Stimulated activated CD8-positive, alpha-beta memory T cell treated with anti-CD3 and anti-CD28 coated beads, Interleukin-15, amount 100 ng/mL, for 1 hour (primary cell): Measurements from ENCODE around the gene ANTXR1.
"Not testable (repeated sequence)": the region's sequence is repeated elsewhere in the genome, so short reads cannot be mapped to it uniquely, and the experiment has no call there.

Experiments
- DNase-seq: peaks from one replicate; pipeline ENCODE4 v3.0.0-alpha.2; 2020; ENCODE audit warnings: low read depth

The ANTXR1 gene

DNA sequence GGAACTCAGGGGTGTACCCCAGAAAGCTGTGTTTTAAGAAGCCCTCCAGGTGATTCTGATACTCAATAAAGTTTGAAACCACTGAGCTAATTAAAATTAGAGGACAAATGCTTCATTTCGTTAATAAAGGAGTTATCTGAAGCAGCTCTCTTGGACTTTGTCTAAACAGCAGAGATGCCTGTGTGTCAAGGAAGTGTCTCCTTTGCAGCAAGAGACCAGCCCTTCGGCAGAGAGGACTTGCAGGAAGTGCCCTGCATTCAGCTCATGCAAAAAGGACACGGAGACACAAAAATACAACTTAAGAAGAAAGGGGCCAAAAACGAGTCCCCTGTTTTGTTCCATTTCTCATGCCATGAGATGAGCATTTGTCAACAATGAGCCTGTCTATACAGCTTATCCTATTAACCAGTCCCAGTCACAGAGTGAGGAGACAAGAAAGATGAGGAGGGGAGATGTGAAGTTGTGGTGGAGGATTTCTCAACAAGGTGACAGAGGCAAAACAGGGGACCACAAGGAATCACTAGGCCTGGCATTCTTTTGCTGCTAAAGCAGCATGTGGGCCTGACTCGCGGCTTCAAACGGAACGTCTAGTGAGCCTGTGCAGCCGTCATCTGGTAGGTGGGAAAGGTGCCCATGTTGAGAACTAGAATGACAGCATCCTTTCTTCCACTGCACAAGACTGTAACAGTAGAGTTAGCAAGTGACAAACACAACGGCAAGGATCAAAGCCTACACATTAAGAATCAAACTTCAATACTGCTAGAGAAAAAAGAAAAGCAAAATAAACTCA is 152.3 kb downstream of the ANTXR1 start:
- no peak for DNase-seq

DNA sequence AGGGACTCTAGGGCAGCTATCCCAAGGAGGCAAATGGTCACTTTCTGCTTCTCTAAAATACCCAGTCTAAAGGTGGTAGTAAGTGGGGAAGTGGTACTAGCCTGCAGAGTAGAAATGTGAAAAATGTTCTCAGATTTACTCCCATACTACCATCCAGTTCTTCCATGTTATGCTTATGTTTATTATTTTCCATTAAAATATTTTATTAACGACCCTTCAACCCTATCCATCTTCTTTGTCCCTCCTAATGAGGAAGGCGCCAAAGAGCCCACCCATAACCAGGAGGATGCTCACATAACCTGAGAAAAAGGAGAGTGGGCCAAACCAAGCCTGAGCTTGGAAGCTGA is 153.5 kb downstream of the ANTXR1 start:
- no peak for DNase-seq

DNA sequence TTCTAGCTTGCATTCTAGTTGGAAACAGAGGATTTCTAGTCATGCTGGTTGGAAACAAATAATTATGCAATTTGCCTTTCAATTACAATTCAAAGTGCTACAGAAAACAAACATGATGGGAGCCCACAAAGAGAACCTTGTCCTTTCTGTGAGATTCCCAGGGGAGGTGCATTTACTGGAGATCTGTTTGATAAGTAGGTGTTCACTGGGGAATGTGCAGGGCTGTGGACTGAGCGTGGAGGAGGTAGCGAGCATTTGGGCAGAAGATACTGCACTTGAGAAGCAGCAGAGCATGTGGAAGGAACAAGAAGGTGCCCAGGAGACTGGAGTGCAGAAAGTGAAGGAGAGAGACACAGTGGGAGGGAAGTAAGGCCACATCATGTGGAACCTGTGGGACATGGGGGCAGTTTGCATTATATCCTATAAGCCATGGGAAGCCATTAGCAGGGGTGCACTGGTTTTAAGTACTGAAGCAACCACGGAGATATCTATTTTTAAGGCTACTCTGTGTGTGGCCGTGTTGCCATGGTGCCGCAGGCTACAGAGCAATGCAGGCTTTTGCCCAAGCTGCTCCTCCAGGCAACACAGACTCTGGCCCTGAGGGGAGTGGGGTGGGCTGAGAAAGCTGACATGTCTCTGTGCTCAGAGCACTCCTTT is 154.0 kb downstream of the ANTXR1 start:
- no peak for DNase-seq

DNA sequence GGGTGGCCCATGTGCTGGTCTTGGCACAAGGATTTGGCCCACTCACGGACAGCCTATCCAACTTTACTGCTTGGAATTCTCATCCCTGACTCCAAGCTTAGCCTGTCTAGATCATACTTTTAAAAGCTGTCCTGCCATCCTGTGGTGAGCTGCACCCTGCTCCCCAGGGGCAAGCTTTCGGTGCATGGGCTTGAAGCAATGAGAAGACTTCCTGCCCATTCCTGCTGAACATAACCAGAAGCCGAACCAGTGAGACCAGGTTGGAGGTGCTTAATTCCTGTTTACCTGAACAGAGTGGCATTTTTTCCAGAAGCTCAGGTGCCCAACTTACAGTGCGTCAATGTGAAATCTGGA is 154.5 kb downstream of the ANTXR1 start:
- no peak for DNase-seq

DNA sequence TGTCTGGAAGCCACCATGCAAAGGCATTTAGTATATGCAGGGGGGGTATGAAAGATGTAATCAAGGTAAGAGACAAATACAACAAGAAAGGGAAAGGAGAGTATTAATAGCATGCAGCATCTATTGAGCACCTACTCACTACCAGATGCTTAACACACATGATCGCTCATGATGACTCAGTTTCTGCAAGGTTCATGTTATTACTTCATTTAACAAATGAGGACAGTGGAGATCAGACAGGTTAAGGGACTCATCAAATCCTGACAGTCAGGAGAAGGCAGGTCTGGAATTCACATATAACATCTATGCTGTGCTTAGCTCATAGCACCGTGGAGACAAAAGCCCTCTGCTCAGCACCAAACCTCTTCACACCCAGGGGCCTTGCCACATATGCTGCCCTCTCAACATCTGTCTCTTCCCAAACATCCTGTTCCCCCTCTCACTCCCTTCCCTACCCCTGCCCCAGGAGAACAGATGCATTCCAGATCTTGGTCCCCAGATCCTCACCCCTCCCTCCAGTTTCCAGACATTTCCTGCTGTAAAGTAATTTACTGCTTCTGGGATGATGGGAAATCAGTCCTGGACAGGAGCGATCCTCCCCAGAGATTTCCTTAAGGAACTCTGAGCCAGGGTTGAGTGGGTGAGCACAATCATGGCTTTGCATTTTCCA is 155.3 kb downstream of the ANTXR1 start:
- DNase-seq: no peak

DNA sequence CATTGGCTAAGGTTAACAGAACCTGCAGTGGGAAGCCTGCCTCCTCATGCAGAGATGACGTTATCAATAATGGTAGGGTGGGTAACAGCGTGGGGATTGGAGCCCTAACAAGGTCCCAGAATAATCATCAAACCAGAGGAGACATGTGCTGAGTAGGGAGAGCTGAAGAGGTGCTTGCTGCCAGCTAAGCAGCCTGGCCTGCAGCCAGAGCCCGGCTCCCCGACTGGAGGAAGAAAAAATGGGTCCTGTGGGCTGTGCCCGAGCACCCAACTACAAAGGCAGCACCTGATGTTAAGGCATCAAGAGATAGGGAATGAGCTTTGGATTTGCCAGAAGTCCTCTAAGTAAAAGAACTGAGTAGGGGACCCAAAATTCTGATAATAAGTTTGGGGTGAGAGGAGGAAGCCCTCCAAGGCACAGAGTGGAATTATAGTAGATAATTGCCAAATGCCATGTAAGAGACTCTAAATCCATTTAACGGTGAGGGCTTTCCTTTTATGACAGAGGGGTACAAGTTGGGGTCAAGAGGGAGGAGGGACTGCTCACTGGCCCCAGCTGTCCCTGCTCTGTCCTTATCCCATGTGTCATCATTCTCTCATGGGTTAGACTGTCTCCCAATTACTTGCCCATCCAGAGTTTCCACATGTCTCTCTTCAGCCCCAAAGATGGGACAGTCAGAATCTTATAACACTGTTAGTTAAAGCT is 156.1 kb downstream of the ANTXR1 start:
- no peak for DNase-seq

DNA sequence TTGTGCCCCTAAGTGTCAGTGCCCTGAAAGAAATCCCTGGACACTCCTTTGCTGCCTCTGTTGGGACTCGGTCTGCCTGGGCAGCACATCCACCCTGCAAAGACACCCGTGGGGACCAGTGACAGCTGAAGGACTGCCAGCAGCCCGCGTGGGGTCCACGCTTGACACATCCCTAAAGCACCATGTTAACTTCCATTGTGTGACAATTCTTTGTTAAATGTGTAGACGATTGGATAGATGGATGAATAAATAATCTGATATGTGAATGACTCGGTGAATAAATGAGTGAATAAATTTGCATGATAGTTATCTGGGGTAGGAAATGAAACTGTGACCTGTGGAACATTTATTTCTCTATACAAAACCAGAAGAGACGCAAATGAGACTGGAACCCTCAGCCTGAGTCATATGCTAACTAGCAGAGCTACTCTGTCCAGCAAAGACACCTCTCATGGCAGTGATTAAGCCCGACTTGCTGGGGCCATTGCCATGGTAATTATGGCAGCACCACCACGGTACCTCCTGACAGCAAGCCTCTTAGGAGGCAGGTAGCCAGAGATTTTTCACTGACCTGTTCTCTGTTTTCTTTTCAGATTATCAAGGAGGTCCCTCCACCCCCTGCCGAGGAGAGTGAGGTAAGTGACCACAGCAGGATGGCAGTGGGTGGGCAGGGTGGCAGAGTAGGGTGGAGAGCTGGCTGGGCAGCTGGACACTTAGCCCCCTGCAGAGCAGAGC is 156.8 kb downstream of the ANTXR1 start:
- no peak for DNase-seq

DNA sequence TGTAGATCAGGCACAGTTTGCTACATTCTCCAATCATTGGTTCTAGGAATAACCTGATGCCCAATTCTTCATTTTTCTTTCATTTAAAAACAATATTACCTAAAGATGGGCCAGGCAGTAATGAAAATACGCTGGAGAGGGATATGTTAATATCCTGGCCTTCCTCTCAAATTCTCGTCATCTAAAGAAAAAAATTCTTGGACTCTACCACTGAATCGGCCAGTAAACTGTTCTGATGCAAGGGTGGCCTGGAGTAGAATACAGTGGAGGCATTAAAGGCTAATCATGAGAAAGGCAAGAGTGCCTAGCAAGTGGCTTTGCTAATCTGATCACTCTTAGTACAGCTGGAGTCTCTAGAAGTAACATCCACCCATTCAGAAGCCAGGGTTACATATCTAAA is 157.7 kb downstream of the ANTXR1 start:
- no peak for DNase-seq

DNA sequence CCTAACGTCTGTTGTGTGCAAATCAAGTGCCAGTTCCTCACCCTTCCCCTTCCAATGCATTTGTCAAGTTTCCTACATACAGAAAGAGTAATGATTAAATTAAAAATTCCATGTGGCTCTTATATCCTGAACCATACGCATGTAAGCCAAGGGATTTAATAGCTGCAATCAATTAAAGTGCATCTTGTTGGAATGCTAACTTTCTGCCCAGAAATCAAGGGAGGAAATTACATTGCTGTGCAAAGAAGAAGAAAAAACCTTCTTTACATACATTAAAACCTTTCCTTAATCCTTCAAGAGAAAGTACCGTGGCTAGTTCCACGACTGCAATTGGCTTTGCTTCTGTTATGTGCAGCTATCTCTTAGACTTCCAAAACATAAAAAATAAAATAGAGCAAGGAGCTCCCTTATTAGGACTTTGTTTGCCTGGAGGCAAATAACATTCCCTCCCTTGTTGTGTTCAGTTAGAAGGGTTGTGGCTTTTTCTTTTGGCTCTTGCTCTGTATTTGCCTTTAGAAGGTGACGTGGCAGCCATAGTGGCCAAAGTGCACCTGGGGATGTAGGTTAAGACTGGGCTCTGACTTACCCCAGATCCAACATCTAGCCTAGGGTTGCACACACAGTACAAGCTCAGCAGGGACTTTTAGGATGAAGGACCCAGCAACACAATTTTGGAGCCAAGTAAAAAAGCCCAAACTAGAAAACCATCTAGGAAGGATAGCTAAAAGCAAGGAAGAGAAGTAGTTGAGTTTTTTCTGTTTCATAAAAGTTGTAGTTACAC is 158.3 kb downstream of the ANTXR1 start:
- no peak for DNase-seq

DNA sequence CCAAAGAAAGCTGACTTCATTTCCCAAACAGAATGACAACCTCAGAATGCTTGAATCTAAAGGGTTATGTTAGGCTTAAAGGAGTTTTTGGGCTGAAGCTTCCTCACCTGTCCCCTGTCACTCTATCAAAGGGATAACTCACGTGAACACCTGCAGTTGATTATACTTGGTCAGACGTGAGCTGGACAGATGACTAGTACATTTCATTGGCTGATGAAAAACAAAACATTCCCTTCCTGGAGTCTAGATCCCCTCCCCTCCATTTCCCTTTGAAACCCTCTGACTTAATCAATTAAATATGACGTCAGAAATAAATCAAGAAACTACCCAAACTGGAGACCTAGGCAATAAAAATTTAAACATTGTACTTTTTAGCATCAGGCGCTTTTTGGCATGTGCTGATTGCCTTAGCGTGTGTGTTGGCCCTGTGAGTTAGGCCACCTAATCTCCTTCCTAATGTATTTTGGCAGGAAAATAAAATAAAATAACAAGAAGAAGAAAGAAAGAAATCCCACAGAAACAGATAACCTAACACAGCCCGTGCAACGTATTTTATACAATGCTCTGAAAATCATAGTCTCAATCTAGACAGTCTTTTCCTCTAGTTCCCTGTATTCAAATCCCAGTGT is 159.0 kb downstream of the ANTXR1 start:
- DNase-seq: no peak

DNA sequence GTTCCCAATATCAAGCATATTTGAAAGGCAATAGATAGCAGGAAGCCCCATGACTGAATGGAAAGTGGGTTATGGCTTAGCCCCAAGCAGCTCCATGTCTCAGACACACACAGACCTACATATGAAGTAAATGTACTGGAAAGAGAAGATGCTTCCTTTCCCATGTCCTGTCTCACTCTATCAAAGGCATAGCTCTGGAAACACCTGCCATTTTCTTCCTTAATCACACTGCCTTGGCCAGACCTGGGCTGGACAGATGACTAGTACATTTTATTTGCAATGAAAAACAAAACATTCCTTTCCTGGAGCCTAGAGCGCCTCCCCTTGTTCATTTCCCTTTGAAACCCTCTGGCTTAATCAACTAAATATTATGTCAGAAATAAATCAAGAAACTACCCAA is 160.7 kb downstream of the ANTXR1 start:
- DNase-seq: no peak

DNA sequence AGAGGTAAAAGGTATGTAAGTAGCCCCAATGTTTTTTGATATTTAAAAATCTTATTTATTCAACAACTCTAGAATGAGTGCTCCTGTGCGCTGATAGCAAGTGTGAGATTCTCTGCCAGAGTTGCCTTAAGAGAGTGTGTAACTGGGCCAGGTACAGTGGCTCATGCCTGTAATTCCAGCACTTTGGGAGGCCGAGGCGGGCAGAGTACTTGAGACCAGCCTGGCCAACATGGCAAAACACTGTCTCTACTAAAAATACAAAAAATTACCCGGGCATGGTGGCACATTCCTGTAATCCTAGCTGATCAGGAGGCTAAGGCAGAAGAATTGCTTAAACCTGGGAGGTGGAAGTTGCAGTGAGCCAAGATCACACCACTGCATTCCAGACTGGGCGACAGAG is 161.2 kb downstream of the ANTXR1 start:
- not testable (repeated sequence) for DNase-seq

DNA sequence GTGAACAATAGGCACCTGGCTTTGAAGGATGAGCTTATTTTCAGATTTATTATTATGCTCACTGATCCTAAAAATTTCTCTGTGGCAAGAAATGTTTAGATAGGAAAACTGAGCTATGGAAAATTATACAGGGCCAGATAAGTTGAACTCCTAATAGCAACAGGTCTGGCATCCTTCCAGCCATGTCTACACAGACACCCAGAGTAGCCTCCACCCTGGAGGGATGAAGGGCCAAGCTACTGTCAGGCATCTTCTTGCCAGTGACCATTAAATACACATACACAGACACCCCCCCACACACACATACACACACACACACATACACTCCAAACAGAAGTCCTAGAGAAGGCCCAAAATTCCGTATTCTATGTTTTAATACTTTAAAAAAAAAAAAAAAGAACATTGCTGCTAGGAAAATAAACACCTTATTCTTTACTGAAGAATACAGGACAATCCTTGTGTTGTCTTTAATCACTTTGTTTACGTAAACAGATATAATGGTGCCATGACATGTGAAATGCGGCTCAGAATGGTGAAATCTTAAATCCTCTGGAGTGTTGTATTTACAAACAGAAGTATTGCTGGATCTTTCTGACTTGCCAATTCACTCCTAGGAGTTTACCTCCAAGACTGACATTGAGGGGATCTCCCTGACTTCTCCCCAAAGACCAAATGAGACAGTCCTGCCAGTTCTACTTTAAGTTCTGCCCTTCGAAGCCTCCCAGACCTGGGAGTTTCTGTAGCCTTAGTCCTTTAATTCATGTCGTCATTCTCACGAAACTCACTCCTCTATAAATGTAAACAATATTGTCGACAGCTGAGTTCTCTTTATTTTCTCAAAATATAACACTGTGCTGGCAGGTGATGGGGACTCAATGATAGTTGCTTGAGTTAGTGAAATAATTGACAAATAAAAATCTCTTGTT is 163.1 kb downstream of the ANTXR1 start:
- no peak for DNase-seq

DNA sequence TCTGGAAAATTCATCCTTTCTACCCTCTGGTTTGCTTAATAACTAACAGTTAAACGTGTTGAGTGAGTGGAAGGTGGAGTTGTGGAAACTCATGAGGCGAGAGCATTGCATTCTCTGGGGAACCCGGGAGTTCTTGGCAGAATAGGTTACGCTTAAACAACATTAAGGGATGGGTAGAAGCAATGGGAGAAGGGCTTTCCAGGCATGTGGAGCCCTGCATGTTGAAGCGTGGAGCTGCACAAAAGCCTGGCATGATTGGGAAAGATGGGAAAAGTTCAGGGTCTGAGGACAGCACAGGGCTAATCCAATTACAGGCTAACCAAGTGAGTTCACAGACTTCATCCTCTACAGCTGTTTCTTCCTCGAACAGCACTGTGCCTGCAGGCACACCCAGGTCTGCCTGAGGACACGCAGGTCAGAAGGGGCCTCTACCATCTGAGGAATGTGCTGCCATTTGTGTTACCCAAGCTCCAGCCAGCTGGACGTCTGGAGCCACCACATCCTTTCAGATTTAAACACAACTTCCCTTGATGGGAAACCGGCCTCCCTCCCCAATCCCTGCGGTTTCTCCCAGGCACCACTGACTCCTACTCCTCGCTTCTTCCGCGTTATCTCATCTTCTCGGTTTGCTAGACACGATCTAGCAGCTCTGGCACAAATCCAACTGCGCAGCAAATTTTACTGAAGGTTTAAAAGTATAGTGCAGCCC is 164.2 kb downstream of the ANTXR1 start:
- DNase-seq: no peak

DNA sequence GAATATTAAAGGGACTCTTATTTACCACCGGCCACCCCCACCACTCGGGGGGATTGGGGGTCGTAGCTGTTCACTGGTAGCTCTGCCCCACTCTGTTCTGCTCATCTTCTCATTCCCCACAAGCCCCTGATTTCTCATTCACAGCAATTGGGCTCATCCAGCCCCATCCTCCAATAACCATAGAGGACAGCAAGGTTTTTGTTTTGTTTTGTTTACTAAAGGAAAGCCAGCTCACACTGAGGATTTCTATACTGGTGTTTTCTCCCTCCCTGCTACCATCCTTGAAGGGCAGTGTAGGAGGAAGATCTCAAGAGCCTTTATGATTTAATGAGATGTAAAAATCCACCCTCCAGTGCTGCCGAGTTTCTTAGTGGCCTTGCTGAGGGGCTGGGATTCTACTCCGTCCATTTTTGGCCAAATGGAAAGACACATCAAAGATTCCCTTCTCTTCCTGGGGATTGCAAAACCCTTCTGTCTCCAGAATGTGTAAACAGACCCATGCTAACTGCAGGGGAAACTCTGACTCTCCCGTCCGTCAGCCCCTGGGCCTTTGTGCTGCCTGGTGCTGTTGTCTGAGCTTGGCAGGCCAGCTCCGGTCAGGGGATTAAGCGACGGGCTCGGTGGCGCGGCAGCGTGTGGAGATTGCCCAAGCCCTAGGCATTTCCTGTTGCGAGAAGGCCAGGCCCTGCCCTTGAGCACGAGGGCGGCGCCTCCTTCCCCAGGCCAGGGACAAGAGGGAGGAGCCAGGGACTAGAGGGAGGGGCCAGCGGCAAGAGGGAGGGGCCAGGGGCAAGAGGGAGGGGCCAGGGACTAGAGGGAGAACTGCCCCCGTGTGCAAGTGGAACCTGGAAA is 165.0 kb downstream of the ANTXR1 start:
- DNase-seq: no peak

DNA sequence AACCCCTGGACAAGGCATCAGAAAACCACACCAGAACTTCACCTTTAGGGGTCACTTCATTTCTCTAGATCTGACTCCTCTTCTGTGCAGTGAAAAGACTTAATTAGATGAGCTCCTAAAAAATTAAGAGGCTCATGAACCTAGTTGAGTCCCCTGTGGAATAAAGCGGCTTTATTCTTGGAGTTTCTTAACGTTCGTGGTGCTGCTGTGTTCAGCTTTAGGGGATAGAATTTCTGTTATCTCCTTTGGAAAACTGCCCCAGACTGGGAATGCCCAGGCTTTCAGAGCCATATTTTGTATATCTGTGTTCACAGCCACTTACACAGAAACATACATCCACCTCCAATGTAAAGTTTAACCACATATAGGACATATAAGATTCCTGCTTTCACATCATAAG is 165.8 kb downstream of the ANTXR1 start:
- no peak for DNase-seq

DNA sequence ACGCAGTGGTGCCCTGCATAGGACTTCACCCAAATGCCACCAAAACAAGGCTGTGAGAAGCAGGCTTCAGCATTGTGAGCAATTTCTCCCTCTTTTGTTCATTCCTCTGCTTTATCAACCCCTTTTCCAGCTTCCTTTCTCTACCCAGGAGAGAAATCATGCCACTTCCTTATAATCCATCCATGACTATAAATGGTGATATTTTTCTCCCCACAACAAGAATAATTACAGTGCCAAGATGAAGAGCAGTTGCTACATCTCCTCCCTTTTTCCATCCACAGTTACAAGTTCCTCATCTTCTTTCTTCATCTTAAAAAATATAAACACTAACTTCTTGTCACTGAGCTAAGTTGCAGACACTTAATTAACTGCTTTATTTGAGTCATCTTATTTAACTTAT is 167.2 kb downstream of the ANTXR1 start:
- DNase-seq: no peak

DNA sequence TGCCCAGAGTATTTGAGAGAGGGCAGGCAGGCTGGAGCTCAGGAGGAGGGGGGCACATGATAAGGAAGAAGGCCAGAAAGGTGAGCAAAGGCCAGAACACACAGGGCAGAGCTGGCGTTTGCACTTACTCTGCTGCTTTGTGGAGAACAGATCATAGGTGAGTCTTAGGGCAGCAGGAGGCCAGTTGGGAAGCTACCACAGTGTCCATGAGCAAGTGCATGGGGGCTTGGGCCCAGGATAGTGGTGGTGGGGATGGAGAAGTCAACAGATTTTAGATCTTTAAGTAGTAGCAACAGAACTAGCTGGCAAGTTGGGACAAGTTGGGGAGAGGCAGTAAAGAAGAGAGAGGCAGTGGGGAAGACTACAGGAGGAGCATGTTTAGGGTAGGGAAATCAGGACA is 168.0 kb downstream of the ANTXR1 start:
- DNase-seq: no peak
